ENCODE results near the gene NT5C. TPM values are rescaled to one million over a fixed set of nuclear protein-coding genes. Genes with fewer than 3 reads are reported as not detected.

Gene NT5C
- total RNA-seq, 1 donor from 2014 or later: 140 TPM

DNA sequence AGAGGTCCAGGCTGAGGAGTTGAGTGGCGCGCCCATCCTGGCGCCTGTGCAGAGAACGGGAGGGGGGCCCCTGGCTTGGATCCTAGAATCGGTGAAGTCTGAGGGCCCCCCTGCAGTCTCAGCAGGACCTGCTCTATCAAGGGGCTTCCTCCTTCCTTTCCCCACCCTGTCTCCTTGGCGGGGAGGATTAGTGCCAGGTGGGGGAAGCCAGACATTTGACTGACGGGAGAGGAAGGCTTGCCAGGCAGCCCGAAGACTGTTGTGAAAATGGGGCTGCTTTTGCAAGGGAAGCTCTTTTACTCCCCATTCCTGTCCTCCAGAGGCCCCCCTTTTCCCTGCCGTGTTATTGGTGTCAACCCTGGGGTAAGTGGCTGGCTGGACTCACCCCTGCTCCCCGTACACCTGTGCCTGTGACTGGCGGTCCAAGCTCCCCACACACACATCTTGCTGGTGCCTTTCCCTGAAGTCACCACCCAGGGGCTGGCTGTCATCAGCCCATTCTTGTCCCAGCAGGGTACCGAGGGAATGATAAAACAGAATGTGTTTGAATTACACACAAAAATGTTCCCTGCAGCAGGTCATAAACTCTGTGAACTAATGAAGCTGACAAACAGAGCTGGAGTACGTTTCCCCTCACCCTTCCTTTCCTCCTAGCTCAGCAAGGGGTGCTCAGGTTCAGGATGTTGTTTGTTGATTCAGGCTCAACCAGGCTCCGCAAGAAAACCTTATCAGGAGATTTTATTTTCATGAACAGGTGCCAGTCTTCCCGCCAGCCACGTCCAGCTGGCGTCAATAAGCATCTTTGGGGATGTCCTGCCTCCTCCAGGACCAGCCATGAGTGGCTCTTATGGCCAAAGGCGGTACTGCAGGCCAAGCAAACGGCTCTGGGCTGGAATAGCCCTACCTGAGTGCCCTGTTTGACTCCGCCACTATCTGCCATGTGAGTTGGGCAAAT is 26.1 kb downstream of the NT5C start:
- no peak for DNase-seq (ENCODE audit: low read depth)

DNA sequence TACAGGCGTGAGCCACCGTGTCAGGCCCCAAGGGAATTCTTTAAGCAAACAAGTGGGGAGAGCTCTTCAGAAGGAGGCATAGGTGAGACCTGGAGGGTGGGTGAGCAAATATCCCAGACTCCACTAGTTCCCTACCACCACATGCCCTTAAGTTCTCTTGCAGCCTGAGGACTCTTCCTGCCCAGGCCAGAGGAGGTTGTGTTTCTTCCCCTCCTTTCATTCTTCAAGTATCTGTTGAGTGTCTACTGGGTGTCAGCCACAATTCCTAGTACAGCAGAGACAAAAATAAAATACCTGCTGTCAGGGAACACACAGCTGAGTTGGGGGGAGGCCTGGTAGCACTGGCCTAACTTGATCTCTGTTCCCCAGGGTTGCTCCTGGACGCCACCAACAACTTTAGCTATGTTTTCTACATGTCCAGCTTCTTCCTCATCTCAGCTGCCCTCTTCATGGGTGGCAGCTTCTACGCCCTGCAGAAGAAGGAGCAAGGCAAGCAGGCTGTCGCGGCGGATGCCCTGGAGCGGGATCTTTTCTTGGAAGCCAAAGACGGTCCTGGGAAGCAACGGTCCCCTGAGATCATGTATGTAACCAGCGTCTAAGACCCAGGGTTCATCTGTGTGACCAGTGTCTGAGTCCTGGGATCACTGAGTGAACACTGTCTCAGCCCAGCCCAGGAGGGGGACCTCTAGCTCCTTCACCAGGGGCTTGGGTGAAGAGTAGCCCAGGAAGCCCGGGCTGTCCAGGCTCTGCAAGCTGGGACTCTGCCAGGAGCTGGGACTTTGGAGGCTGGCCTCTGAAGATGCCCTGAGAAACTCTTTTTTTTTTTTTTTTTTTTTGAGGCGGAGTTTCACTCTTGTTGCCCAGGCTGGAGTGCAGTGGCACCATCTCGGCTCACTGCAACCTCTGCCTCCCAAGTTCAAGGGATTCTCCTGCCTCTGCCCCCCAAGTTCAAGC is 27.7 kb downstream of the NT5C start:
- DNase-seq (ENCODE audit: low read depth): no peak
- TF ChIP-seq, protein P1, sequence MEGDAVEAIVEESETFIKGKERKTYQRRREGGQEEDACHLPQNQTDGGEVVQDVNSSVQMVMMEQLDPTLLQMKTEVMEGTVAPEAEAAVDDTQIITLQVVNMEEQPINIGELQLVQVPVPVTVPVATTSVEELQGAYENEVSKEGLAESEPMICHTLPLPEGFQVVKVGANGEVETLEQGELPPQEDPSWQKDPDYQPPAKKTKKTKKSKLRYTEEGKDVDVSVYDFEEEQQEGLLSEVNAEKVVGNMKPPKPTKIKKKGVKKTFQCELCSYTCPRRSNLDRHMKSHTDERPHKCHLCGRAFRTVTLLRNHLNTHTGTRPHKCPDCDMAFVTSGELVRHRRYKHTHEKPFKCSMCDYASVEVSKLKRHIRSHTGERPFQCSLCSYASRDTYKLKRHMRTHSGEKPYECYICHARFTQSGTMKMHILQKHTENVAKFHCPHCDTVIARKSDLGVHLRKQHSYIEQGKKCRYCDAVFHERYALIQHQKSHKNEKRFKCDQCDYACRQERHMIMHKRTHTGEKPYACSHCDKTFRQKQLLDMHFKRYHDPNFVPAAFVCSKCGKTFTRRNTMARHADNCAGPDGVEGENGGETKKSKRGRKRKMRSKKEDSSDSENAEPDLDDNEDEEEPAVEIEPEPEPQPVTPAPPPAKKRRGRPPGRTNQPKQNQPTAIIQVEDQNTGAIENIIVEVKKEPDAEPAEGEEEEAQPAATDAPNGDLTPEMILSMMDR (conservative IDR thresholded peaks at IDR 0.05; ENCODE audit: low read depth, low read length): no peak
- no peak overlapping the region for H3K4me3 ChIP-seq (ENCODE audit: low read depth, low read length)

More for the DNA sequence above, 26.1 kb downstream of the NT5C start:
- no peak overlapping the region for H3K4me3 ChIP-seq (ENCODE audit: low read depth, low read length)
- TF ChIP-seq, protein P1 (conservative IDR thresholded peaks at IDR 0.05; ENCODE audit: low read depth, low read length): peak; percentile 76

DNA sequence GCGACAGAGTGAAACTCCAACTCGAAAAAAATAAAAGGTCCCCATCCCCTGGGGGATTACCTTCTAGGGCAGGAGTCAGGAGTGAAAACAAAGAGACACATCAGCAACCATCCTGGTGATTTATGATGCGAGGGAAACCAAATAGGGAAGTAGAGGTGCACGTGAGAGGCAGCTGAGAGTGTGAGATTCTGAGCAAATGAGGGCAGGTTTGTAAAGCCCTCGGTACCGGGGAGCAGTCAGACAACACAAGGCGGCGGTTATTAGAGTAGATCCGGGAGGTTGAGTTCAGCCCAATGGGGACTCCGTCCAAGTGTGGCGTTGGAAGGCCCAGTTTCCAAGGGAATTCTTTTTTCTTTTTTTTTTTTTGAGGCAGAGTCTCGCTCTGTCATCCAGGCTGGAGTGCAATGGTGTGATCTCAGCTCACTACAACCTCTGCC is 29.1 kb downstream of the NT5C start:
- TF ChIP-seq, protein P1 (conservative IDR thresholded peaks at IDR 0.05; ENCODE audit: low read depth, low read length): no peak
- DNase-seq (ENCODE audit: low read depth): no peak
- H3K4me3 ChIP-seq (ENCODE audit: low read depth, low read length): no peak overlapping the region

DNA sequence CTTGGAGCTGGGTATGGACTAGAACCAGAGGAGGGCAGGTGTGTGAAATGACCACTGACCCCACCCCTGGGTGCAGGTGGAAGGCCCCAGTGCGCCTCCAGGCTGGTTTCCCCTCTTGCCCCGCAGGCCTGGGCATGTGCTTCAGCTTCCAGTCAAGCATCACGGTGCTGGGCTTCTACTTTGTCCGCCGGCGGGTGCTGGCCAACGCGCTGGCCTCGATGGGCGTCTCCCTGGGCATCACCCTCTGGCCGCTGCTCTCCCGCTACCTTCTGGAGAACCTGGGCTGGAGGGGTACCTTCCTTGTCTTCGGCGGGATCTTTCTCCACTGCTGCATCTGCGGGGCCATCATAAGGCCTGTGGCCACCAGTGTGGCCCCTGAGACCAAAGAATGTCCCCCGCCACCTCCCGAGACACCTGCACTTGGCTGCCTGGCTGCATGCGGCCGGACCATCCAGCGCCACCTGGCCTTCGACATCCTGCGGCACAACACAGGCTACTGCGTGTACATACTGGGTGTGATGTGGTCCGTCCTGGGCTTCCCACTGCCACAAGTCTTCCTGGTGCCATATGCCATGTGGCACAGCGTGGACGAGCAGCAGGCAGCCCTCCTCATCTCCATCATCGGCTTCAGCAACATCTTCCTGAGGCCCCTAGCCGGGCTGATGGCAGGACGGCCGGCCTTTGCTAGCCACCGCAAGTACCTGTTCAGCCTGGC is 31.5 kb downstream of the NT5C start:
- H3K4me3 ChIP-seq (ENCODE audit: low read depth, low read length): no peak overlapping the region
- TF ChIP-seq, protein P1 (conservative IDR thresholded peaks at IDR 0.05; ENCODE audit: low read depth, low read length): no peak
- no peak for DNase-seq (ENCODE audit: low read depth)

DNA sequence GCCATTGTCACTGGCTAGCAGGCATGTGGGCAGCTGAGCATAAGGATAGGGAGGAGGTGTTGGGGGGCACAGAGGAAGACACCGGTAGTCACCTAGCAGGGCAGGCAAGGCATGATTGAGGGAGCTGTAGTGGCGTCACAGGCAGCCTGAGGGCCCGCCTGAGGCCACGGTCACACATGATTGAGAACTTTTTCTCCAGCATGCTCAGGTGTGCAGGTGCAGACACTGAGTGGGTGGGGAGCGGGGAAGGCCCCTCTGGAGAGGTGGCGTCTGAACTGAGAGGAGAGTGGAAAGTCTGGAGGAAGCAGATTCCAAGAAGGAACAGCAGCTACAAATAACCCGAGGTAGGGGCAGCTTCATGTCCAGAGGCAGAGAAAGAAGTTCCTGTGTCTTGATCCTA is 32.7 kb downstream of the NT5C start:
- no peak overlapping the region for H3K4me3 ChIP-seq (ENCODE audit: low read depth, low read length)
- DNase-seq (ENCODE audit: low read depth): no peak
- TF ChIP-seq, protein P1 (conservative IDR thresholded peaks at IDR 0.05; ENCODE audit: low read depth, low read length): no peak

DNA sequence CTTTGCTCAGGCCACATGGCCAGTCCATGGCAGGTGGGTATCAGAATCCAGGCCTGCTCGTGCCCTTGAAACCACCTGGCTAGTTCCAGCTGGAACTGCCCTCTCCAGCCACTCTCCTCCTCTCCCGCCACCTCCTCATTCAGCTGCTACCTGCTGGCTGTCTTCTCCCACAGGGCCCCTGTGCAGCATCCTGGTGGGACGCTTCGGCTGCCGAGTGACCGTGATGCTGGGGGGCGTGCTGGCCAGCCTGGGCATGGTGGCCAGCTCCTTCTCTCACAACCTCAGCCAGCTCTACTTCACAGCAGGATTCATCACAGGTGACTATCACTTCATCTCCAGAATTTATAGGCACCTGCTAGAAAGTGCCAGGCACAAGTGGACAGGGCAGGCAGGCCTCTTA is 33.7 kb downstream of the NT5C start:
- DNase-seq (ENCODE audit: low read depth): no peak
- no peak overlapping the region for H3K4me3 ChIP-seq (ENCODE audit: low read depth, low read length)
- TF ChIP-seq, protein P1 (conservative IDR thresholded peaks at IDR 0.05; ENCODE audit: low read depth, low read length): no peak
